GM19463 (cell line): ENCODE results near the gene ADH6.
"Not testable (repeated sequence)": the region's sequence is repeated elsewhere in the genome, so short reads cannot be mapped to it uniquely, and the experiment has no call there.

ENCODE experiments used
- ATAC-seq: cut with Tn5 transposase; IDR thresholded peaks from one replicate; pipeline ENCODE4 v1.9.1; 2021; ENCODE audit warnings: mild to moderate bottlenecking, moderate library complexity; ENCODE audit not compliant: unreplicated experiment

ADH6 gene

GRCh38 chr4:99219072-99219471 is at the start of gene ADH6:
Gene ADH6, minus strand, starts transcription at chr4:99219246. Its CDS starts 94 bp downstream, at chr4:99219152.
- no peak for ATAC-seq

- no peak for ATAC-seq
Observed at GRCh38 chr4:99264927-99265326, 45.9 kb upstream of the ADH6 start.

- no peak for ATAC-seq
Observed at GRCh38 chr4:99252746-99253145, 33.7 kb upstream of the ADH6 start.

GRCh38 chr4:99248714-99249113 is 29.7 kb upstream of the ADH6 start:
- no peak for ATAC-seq

GRCh38 chr4:99235955-99236354 is 16.9 kb upstream of the ADH6 start:
- no peak for ATAC-seq

GRCh38 chr4:99234331-99235010 is 15.4 kb upstream of the ADH6 start:
- ATAC-seq = no peak

- not testable (repeated sequence) for ATAC-seq
Observed at GRCh38 chr4:99233397-99233796, 14.4 kb upstream of the ADH6 start.

- not testable (repeated sequence) for ATAC-seq
Observed at GRCh38 chr4:99228706-99229105, 9.7 kb upstream of the ADH6 start.

GRCh38 chr4:99227646-99228045 is 8.6 kb upstream of the ADH6 start:
- not testable (repeated sequence) for ATAC-seq

- no peak for ATAC-seq
Observed at GRCh38 chr4:99221980-99222379, 2.9 kb upstream of the ADH6 start.

GRCh38 chr4:99219479-99219878 is 433 bp upstream of the ADH6 start:
- no peak for ATAC-seq

GRCh38 chr4:99215521-99215920 is 3.5 kb downstream of the ADH6 start:
- ATAC-seq = no peak

GRCh38 chr4:99210789-99211188 is 8.3 kb downstream of the ADH6 start:
- no peak for ATAC-seq

- ATAC-seq = no peak
Observed at GRCh38 chr4:99209671-99210070, 9.4 kb downstream of the ADH6 start.

GRCh38 chr4:99208719-99209075 is 10.3 kb downstream of the ADH6 start:
- no peak for ATAC-seq

GRCh38 chr4:99207911-99208718 is 10.9 kb downstream of the ADH6 start:
- no peak for ATAC-seq

- ATAC-seq = no peak
Observed at GRCh38 chr4:99207069-99207743, 11.8 kb downstream of the ADH6 start.

GRCh38 chr4:99205153-99205979 is 13.7 kb downstream of the ADH6 start:
- no peak for ATAC-seq

- no peak for ATAC-seq
Observed at GRCh38 chr4:99202536-99202935, 16.5 kb downstream of the ADH6 start.

GRCh38 chr4:99202094-99202493 is 17.0 kb downstream of the ADH6 start:
- no peak for ATAC-seq

- no peak for ATAC-seq
Observed at GRCh38 chr4:99201690-99202089, 17.4 kb downstream of the ADH6 start.
